Heart left ventricle (tissue), 16 donors: ENCODE results near the gene OR4E1. TPM values are rescaled to one million over a fixed set of nuclear protein-coding genes. Genes with fewer than 3 reads are reported as not detected.
"Not testable (repeated sequence)": the region's sequence is repeated elsewhere in the genome, so short reads cannot be mapped to it uniquely, and the experiment has no call there.

Experiments
- ATAC-seq, 4 donors: fragments of 200-7000 bp; cut with Tn5 transposase; one replicate each; pipeline ENCODE4 v1.9.1; 2020 to 2022; ENCODE audit warnings: moderate library complexity in 4 of 4, mild to moderate bottlenecking in 3 of 4, moderate number of reproducible peaks in 1 of 4
- DNase-seq, 5 donors: peaks; one replicate each; pipeline ENCODE4 v3.0.0-alpha.2; 2020
- H3K27ac ChIP-seq, 12 donors: fragments of 200-600 bp; sonication (generic) in 4 of 12; one replicate each; pipeline versions ENCODE4 v1.5.0 to v1.8.0; 2016 to 2022; ENCODE audit warnings: mild to moderate bottlenecking in 2 of 12
- H3K27me3 ChIP-seq, 9 donors: fragments of 200-600 bp; sonication (generic) in 2 of 9; one replicate each; pipeline versions ENCODE4 v1.5.1 to v1.8.0; 2016 to 2022; ENCODE audit warnings: mild to moderate bottlenecking in 3 of 9
- H3K36me3 ChIP-seq, 9 donors: fragments of 200-600 bp; sonication (generic) in 2 of 9; one replicate each; pipeline versions ENCODE4 v1.5.0 to v1.8.0; 2018 to 2022; ENCODE audit warnings: mild to moderate bottlenecking in 2 of 9
- H3K4me1 ChIP-seq, 12 donors: fragments of 200-600 bp; sonication (generic) in 4 of 12; one replicate each; pipeline versions ENCODE4 v1.5.0 to v1.8.0; 2016 to 2022; ENCODE audit warnings: mild to moderate bottlenecking in 3 of 12
- H3K4me3 ChIP-seq, 12 donors: fragments of 200-600 bp; sonication (generic) in 4 of 12; one replicate each; pipeline versions ENCODE4 v1.5.0 to v1.8.0; 2017 to 2022; ENCODE audit warnings: mild to moderate bottlenecking in 9 of 12, moderate library complexity in 4 of 12
- H3K9me3 ChIP-seq, 12 donors: fragments of 200-600 bp; sonication (generic) in 4 of 12; one replicate each; pipeline versions ENCODE4 v1.5.0 to v1.8.0; 2016 to 2022; ENCODE audit warnings: mild to moderate bottlenecking in 1 of 12
- CTCF ChIP-seq, 12 donors: fragments of 200-600 bp; sonication (generic) in 4 of 12; IDR thresholded peaks; one replicate each; pipeline versions ENCODE4 v1.5.0 to v1.8.0; 2018 to 2022; ENCODE audit warnings: antibody characterized with exemption in 12 of 12, mild to moderate bottlenecking in 5 of 12
- POLR2A ChIP-seq, 2 donors: fragments of 450-650 bp; IDR thresholded peaks; one replicate each; pipeline ENCODE4 v1.6.1; 2017; ENCODE audit warnings: antibody characterized with exemption in 2 of 2, mild to moderate bottlenecking in 2 of 2, moderate library complexity in 2 of 2
- WGBS, 4 donors: extraction: QIAGEN DNeasy Blood & Tissue Kit in 2 of 4; methylation state at CpG; one replicate each; pipeline versions ENCODE4 v1.1.5 to v1.1.7; 2013 to 2018; 5-methylcytosine and 5-hydroxymethylcytosine counted together
- intact Hi-C, 10 donors: fragments of 100-400 bp; cut with DNase I; formaldehyde crosslinking; loops; one replicate each; pipeline versions ENCODE4 v1.11.1 to v1.14.2; 2022
- polyA plus RNA-seq, 2 donors: library from polyadenylated mRNA; stranded (reverse); fragments of 200-250 nt; gene quantifications; one replicate each; pipeline ENCODE4 v1.2.3, GENCODE V29; 2013
- total RNA-seq, 9 donors: library from RNA; depleted of rRNA in 2 of 9; stranded (reverse); fragments of >200 nt in 2 of 9; fragmentation: NEBNext Ultra II Directional in 3 of 9; extraction: Animal tissue kit (Norgen Biotek cat#: 25700) in 3 of 9; gene quantifications; one replicate each; pipeline versions ENCODE4 v1.1.0 to v1.2.4, GENCODE V29; 2016 to 2023
- donor health status: ischemic (EF 13 %, LVEDD 7.1; RV severe dilation, severe dysfunction).
- donor health status: healthy with polysubstance abuse.
- donor health status: DM: no; HTN: yes; CAD: no.
- donor health status: DM: no; HTN: no; CAD: no.
- donor health status: ischemic (EF 25% LVEDD 6.9; RV normal size, moderate dysfunction).
- donor health status: ischemic (EF 25% LVEDD 5.7; RV mildly dilated, moderate dysfunction).
- donor health status: healthy.
- donor health status: DM: yes; HTN: yes; CAD: no.
- donor health status: ischemic (EF 35%, LVEDD 5.7; RV mildly dilated, moderate dysfunction).
- donor health status: nonischemic (EF 11% LVEDD 7.7; RV severe dilation, severe dysfunction).
- donor health status: DM: yes; HTN: yes; CAD: no.
- donor health status: PGD.
- donor health status: ischemic (EF 29% LVEDD 5.4; RV normal size, mild dysfunction).
- donor health status: nonischemic (EF 23%, LVEDD 6.1; RV moderate dilation, normal function).

Gene OR4E1
- total and polyA plus RNA-seq, 11 donors: not detected

- Histone ChIP-seq H3K27ac (no peak overlapping the region), H3K36me3 (no peaks in the 10 kb centered on the region), H3K4me1 (no peaks in the 10 kb centered on the region), H3K4me3 (no peak overlapping the region), H3K9me3 (peaks cover 0 to 9% (median 0%) of the 10 kb centered on the region in 12 donors), H3K27me3 (peaks cover 0 to 10% (median 0%) of the 10 kb centered on the region in 9 donors)
- ATAC-seq: no peak
- DNase-seq: no peak
- 73 to 80% (median 75%) methylated on average over 2 of the region's 2 CpGs for WGBS, 4 donors
- no peak for TF ChIP-seq CTCF (IDR thresholded peaks at IDR 0.05)
- TF ChIP-seq POLR2A (IDR thresholded peaks at IDR 0.05): no peak
- intact Hi-C loops: no loop called here
These were observed 28.7 kb upstream of the OR4E1 start for GRCh38 chr14:21702316-21702715.

DNA sequence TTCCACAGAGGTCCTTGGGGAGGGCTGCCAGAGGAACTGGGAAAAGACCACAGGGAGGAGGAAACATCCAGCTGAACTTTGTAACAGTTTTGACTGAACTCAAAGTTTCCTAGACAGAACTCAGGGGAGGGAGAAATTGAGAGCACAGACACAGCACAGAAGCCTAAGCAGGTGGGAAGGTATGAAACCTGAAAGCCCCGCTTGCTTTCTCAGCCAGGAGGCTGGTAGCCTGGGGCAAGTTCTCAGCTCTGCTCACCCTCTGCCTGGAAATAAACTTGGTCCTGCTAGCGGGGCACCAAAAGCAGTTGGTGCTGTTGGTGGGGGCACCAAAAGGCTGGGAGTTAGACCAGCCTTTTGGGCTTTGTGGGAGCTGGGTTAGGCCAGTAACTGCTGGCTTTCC, 25.9 kb upstream of the OR4E1 start:
- Histone ChIP-seq H3K9me3 (no peaks in the 10 kb centered on the region), H3K4me3 (no peak overlapping the region), H3K36me3 (no peaks in the 10 kb centered on the region), H3K27me3 (peaks cover 0 to 5% (median 0%) of the 10 kb centered on the region in 9 donors), H3K27ac (no peak overlapping the region), H3K4me1 (no peaks in the 10 kb centered on the region)
- DNase-seq (no peak), ATAC-seq (no peak)
- intact Hi-C loops: no loop called here
- TF ChIP-seq CTCF (IDR thresholded peaks at IDR 0.05): no peak
- TF ChIP-seq POLR2A (IDR thresholded peaks at IDR 0.05): no peak
- WGBS, 4 donors: 68 to 91% (median 84%) methylated on average over 2 of the region's 2 CpGs

GRCh38 chr14:21698538-21698937, 24.9 kb upstream of the OR4E1 start:
- 60 to 77% (median 64%) methylated on average over 2 to 3 of the region's 3 CpGs for WGBS, 4 donors
- H3K36me3 ChIP-seq, intact Hi-C loops, H3K9me3 ChIP-seq, DNase-seq, H3K4me3 ChIP-seq, H3K4me1 ChIP-seq, H3K27me3 ChIP-seq, ATAC-seq, H3K27ac ChIP-seq: not testable (repeated sequence)

DNA sequence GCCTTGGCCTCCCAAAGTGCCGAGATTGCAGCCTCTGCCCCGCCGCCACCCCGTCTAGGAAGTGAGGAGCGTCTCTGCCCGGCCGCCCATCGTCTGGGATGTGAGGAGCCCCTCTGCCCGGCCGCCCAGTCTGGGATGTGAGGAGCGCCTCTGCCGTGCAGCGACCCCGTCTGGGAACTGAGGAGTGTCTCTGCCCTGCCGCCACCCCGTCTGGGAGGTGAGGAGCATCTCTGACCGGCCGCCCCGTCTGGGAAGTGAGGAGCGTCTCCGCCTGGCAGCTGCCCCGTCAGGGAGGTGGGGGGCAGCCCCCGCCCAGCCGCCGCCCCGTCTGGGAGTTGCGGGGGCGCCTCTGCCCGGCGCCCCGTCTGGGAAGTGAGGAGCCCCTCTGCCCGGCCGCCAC, 24.0 kb upstream of the OR4E1 start:
- H3K4me1 ChIP-seq, H3K9me3 ChIP-seq, H3K4me3 ChIP-seq, H3K36me3 ChIP-seq, H3K27ac ChIP-seq, intact Hi-C loops, H3K27me3 ChIP-seq, ATAC-seq: not testable (repeated sequence)
- 91 to 97% (median 95%) methylated on average over 22 to 33 of the region's 33 CpGs for WGBS, 4 donors
- peak in 1 of 5 donors; percentile 59 for DNase-seq

DNA sequence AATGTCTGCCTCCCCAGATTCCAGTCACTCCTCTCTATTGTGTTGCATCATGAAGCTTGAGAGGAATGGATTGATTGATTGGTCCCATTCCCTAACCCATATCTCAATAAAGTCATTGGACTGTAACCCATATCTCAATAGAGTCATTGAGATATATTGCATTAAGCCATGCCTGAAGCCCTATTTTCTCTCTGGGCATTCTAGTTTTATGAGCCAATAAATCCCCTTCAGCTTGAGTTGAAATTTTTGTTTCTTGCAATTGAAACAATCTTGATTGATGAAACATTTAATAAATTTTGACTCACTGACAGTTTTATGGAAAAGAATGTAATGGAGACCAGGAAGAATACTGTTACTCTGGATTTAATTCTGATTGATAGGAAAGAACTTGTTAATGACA, 20.8 kb upstream of the OR4E1 start:
- Histone ChIP-seq H3K27ac (no peak overlapping the region), H3K4me1 (no peaks in the 10 kb centered on the region), H3K27me3 (peaks cover 0 to 4% (median 0%) of the 10 kb centered on the region in 9 donors), H3K4me3 (no peak overlapping the region), H3K9me3 (no peaks in the 10 kb centered on the region), H3K36me3 (no peaks in the 10 kb centered on the region)
- DNase-seq: no peak
- ATAC-seq: no peak
- intact Hi-C loops: no loop called here
- TF ChIP-seq CTCF (IDR thresholded peaks at IDR 0.05) (no peak), POLR2A (IDR thresholded peaks at IDR 0.05) (no peak)
